IMR-90 (cell line): ENCODE measurements around the gene ENO3.

Experiments
- CEBPB ChIP-seq: IDR thresholded peaks from 2 replicates; pipeline ENCODE4 v1.6.1; 2012; ENCODE audit warnings: low read depth, low read length, improper control_type of control experiment
- CTCF ChIP-seq: conservative IDR thresholded peaks from 2 replicates; pipeline ENCODE4 v1.5.1; 2012; ENCODE audit warnings: mild to moderate bottlenecking, low read depth, low read length, improper control_type of control experiment
- MAFK ChIP-seq: IDR thresholded peaks from 2 replicates; pipeline ENCODE4 v1.6.1; 2012; ENCODE audit warnings: low read depth, low read length, improper control_type of control experiment
- MXI1 ChIP-seq: IDR thresholded peaks from 2 replicates; pipeline ENCODE4 v1.6.1; 2012; ENCODE audit warnings: low read depth, mild to moderate bottlenecking, low read length, moderate library complexity, borderline replicate concordance
- POLR2A ChIP-seq: IDR thresholded peaks from 2 replicates; pipeline ENCODE4 v1.6.1; 2012; ENCODE audit warnings: mild to moderate bottlenecking, low read depth, low read length
- RAD21 ChIP-seq: IDR thresholded peaks from 2 replicates; pipeline ENCODE4 v1.6.1; 2012; ENCODE audit warnings: low read length, improper control_type of control experiment
- RCOR1 ChIP-seq: IDR thresholded peaks from 2 replicates; pipeline ENCODE4 v1.6.1; 2012; ENCODE audit warnings: mild to moderate bottlenecking, low read length, improper control_type of control experiment; ENCODE audit not compliant: insufficient replicate concordance
- SMC3 ChIP-seq: fragments of 150-350 bp; IDR thresholded peaks from 2 replicates; pipeline ENCODE4 v1.6.1; 2016; ENCODE audit warnings: low read depth, mild to moderate bottlenecking, antibody characterized with exemption, low read length, moderate library complexity
- USF2 ChIP-seq: fragments of 150-350 bp; IDR thresholded peaks from 2 replicates; pipeline ENCODE4 v1.6.1; 2017; ENCODE audit warnings: mild to moderate bottlenecking, antibody characterized with exemption, low read length, low read depth

DNA sequence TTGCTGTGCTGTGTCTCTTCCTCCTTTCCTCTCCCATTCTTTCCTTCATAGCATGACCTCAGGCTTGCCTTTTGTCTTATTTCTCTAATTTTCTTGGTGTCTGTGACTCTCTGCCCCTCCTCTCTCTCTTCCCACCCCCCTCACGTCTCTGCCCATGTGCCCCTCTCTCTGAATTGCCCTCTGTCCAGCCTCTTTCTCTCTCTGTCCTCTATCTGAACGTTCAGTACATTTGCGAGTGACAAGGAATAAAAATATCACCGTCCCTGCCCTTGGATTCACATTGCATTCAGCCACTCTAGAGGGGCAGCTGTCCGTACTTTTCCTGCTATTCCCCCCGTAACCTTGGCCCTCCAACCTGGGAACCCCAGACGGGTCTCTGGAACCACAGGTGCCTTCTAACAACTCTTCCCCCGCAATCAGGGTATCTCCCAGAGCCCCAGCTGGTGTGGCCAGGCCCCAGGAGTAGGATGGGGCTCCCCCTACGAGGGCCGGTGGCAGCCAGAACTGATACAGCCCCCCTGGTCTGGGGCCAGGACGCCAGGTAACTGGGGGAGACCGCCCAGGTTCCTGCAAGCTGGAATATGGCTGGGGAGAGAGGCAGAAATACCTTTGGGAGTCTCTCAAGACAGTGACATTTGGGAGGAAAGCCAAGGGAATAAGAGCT is 48.6 kb downstream of the ENO3 start:
- no peak for TF ChIP-seq POLR2A
- TF ChIP-seq CTCF, result no peak
- no peak for TF ChIP-seq MXI1
- no peak for TF ChIP-seq MAFK
- no peak for TF ChIP-seq RCOR1
- no peak for TF ChIP-seq USF2
- no peak for TF ChIP-seq SMC3
- TF ChIP-seq RAD21, result no peak
- no peak for TF ChIP-seq CEBPB
